KOPT-K1 (cell line): ENCODE measurements around the gene KIAA1217.
"Not testable (repeated sequence)": the region's sequence is repeated elsewhere in the genome, so short reads cannot be mapped to it uniquely, and the experiment has no call there.

Experiments used
- H3K27ac ChIP-seq: fragments of 200-600 bp; sonication (generic); 2 replicates; pipeline ENCODE4 v1.5.1; 2016; ENCODE audit warnings: antibody characterized with exemption, mild to moderate bottlenecking, low read depth, low read length; ENCODE audit not compliant: poor library complexity, severe bottlenecking
- H3K36me3 ChIP-seq: fragments of 200-600 bp; sonication (generic); 2 replicates; pipeline ENCODE4 v1.5.1; 2017; ENCODE audit warnings: antibody characterized with exemption, mild to moderate bottlenecking, low read length, moderate library complexity; ENCODE audit not compliant: insufficient read depth
- H3K9me3 ChIP-seq: fragments of 200-600 bp; sonication (generic); 2 replicates; pipeline ENCODE4 v1.5.1; 2017; ENCODE audit warnings: antibody characterized with exemption, low read length, mild to moderate bottlenecking; ENCODE audit not compliant: insufficient read depth, poor library complexity, severe bottlenecking

KIAA1217 gene

GRCh38 chr10:24344279-24344678, 135.3 kb downstream of the KIAA1217 start:
- Histone ChIP-seq H3K36me3 (no peaks in the 10 kb centered on the region), H3K9me3 (no peaks in the 10 kb centered on the region), H3K27ac (no peak overlapping the region)

DNA sequence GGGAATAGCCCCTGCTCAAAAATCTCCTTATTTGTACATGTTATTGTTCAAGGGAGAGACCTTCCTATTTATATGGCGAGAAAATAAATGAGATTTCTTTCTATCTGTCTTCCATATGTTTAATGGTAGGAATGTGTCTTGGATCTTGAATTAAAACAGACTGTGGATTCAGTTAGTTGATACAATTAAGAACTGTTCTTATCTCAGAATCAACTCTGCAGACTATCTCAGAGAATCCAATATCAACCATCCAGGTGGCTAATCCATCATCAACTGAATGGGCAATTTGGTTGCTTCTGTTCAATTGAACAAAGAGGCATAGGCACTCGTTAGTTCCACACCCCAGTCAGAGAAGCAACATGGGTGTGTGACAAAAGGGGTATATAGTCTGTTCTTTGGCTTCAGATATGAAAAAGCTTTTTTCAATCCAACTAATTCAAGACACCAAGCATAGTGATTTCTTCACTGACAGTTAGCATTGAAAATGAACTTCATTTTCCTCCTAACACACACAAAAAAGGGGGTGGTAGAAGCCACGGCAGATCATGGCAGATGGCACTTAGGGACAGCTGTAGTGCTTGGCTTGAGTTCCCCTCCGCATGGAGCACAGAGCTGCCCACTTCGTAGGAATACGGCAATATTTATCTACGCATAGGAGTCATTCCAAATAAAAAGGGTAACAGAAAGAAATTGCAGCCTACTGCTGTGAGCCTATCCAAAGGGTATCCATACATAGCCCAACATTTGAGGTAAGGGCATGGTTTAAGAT, 135.9 kb downstream of the KIAA1217 start:
- Histone ChIP-seq H3K36me3 (no peaks in the 10 kb centered on the region), H3K9me3 (no peaks in the 10 kb centered on the region), H3K27ac (no peak overlapping the region)

- Histone ChIP-seq H3K36me3 (no peaks in the 10 kb centered on the region), H3K9me3 (no peaks in the 10 kb centered on the region), H3K27ac (no peak overlapping the region)
These were observed 138.1 kb downstream of the KIAA1217 start for GRCh38 chr10:24346877-24347519.

DNA sequence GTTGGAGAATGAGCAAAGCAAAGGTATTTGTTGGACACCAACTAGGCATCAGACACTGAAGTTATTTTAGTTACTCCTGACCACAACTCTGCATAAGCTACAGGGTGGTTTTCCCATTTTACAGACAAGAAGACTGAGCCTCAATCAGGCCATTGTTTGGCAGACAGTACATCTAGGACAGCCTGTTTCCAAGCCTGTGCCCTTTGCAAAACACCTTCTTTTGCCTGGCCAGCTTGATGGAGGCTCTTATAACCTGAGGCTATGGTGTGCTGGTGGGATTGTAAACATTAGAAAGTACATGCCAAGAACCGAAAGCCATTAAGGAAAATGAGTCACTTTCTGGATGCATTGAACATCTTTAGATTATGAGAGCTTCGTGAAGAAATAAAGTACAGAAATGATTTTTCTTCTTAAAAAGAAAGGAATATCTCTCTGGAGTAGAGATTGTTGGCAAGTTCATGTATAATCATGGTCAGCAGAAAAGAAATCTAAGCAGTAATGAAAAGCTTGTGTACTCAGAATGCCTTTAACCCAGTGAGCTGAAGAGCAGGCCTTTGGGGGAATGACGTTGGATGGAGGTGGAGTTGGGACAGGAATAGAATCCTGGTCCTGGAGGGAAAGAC, 140.6 kb downstream of the KIAA1217 start:
- Histone ChIP-seq H3K9me3 (no peaks in the 10 kb centered on the region), H3K36me3 (no peaks in the 10 kb centered on the region), H3K27ac (no peak overlapping the region)

DNA sequence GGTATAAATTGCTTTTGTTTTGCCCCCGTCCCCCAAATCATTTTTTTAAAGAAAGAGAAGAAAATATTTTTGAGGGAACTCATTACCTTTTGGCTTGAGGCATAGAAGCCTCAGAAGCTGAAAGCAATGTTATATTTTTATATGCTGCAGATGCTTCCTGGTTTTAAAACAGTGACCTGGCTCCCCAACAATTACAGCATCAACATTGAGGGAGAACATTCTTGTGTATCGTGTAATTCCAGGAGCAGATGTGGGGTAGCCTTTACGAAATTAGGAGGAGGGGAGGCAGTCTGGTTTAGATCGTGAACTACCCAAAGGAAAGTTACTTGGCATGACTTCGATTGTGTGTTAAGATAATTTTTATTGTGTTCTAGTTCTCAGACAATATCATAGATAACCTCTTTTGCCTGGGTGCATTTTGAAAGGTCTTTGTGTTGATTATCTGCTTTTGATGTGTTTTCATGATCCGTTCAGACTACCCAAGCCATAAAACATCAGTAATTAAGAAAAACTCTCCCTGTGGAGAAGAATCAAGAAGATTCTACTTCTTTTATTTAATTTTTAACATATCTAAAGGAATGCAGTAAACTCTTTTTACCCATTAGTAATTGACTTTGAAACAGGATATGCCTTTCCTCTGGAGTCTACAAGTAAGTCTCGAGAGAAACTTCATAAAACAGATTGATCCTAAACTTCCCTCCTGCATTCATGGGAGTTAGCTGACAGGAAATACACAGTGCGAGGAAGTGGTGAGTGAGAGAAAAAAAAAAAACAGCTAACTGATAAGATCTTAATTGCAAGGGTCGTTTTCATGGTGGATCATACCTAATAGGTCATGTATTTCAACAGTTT, 141.4 kb downstream of the KIAA1217 start:
- Histone ChIP-seq H3K27ac (no peak overlapping the region), H3K9me3 (no peaks in the 10 kb centered on the region), H3K36me3 (no peaks in the 10 kb centered on the region)

GRCh38 chr10:24350922-24351225, 141.9 kb downstream of the KIAA1217 start:
- H3K36me3 ChIP-seq, H3K27ac ChIP-seq, H3K9me3 ChIP-seq: not testable (repeated sequence)

DNA sequence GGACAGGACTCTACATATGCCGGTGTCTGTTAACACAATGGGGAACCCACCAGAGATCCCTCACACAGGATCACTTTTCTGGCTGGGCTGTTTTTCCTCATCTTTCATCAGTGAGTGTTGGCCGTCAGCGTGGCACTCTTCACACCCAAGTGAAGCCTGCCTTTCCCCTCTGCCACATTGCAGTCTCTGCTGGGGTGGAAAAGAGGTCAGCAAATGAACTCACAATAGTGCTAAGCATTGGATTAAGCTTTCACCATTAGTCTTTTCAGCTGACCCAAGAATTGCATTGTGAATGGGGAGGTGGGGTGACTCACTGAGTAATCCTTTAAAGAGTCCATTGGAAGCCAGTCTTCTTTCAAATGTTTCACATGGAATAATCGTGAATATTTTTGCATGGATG, 143.0 kb downstream of the KIAA1217 start:
- Histone ChIP-seq H3K9me3 (no peaks in the 10 kb centered on the region), H3K36me3 (no peaks in the 10 kb centered on the region), H3K27ac (no peak overlapping the region)

GRCh38 chr10:24352399-24352798, 143.5 kb downstream of the KIAA1217 start:
- Histone ChIP-seq H3K27ac (no peak overlapping the region), H3K9me3 (no peaks in the 10 kb centered on the region)

DNA sequence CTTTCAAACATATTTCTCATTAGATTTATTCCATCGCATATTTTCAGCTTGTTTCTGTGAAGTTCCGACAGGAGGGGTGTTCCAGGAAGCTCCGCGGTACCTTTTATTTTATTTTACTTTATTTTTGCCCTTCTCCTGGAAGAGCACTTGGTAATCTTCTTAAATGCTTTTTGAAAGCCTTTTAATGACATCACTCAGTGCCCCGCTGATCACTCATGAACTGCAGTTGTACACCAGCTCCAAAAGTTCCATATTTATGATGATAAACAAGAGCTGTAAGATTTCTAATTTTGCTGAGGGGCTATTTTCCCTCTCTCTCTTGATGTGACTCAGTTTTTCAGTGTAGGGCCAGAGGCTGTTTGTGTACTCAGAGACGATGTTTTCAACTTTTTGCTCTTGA, 144.4 kb downstream of the KIAA1217 start:
- no peak overlapping the region for H3K27ac ChIP-seq
- H3K36me3 ChIP-seq: no peaks in the 10 kb centered on the region
- H3K9me3 ChIP-seq: no peaks in the 10 kb centered on the region

More at GRCh38 chr10:24352399-24352798, 143.5 kb downstream of the KIAA1217 start:
- H3K36me3 ChIP-seq: no peaks in the 10 kb centered on the region

DNA sequence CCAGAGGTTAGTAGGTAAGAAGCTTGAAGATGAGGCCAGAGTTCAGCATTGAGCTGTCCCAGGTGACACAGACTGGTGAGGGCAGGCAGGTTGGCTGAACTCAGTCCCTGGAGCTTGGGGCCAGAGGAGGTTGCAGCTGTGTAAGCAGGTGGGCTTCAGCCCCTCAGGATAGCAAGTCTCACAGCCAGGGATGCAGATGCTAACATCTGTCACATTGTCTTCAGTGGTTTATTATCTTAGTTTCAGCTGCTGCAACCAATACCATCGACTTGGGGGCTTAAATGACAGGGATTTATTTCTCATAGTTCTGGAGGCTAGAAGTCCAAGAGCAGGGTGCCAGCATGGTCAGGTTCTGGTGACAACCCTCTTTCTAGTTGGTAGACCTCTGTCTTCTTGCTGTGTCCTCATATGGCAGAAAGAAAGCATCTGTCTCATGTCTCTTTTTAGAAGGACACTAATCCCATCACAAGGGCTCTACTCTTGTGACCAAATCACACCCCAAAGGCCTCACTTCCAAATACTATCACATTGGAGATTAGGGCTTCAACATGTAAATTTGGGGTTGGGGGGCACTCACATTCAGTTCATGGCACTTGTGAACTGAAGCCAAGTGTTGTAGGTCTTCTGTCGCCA, 146.2 kb downstream of the KIAA1217 start:
- no peaks in the 10 kb centered on the region for H3K9me3 ChIP-seq
- no peaks in the 10 kb centered on the region for H3K36me3 ChIP-seq
- H3K27ac ChIP-seq: no peak overlapping the region

- Histone ChIP-seq H3K27ac (no peak overlapping the region), H3K9me3 (no peaks in the 10 kb centered on the region), H3K36me3 (no peaks in the 10 kb centered on the region)
These were observed 148.5 kb downstream of the KIAA1217 start for GRCh38 chr10:24357344-24358004.

GRCh38 chr10:24358022-24358421, 149.1 kb downstream of the KIAA1217 start:
- Histone ChIP-seq H3K27ac (no peak overlapping the region), H3K9me3 (no peaks in the 10 kb centered on the region), H3K36me3 (no peaks in the 10 kb centered on the region)

DNA sequence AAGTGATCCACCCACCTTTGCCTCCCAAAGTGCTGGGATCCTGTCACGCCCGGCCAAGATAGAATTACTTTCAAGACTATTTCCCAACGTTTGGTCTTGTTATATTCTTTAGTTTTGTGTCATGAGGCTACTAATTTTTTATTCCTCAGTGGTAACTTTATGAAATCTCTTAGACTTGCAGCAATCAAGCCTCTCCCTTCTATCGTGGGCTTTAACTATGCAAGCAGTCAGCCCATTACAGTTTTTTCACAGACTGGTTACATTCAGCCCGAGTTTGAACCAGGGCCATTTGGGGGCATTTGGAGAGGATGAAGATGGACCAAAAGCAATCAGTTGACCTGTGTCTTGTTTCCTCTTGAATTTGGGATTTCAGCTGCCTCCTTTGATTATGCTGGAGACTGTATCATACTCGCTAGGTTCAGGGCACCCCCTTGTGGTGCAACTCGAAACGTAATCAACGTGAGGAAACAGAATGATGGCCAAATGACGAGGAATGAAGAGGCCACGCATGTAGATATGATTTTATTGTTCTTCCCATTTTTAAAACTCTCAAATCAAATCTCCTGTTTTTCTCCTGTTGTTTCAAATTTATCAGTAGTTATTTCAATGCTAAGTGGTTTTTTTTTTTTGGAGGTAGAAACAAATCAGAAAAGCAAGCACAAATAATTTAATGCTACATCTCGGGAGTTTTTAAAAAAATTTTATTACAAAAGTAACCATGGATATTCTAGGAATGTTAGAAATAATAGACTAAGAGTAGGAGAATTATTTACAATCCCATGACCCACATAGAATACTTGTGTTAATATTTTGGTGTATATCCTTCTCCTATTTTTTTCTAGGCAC, 151.6 kb downstream of the KIAA1217 start:
- no peaks in the 10 kb centered on the region for H3K36me3 ChIP-seq
- H3K27ac ChIP-seq: no peak overlapping the region
- H3K9me3 ChIP-seq: no peaks in the 10 kb centered on the region

DNA sequence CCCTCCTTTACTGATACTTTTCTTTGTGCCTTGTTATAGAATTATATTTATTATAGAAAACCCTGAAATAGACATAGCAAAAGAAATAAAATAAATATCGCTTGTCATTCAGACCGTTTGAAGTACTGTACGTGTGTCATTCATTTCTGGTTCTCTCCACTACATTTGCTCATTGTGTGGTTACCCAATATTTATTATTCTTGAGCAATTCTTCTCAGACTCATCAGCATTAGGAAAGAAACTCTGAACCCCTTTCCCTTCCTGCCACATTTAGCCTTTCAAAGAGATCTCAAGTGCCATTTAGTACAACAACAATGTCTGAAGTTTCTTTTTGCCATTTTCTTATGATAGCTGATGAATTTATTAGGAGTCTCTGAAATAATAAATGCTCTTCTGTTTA, 154.1 kb downstream of the KIAA1217 start:
- H3K27ac ChIP-seq: no peak overlapping the region
- H3K9me3 ChIP-seq: no peaks in the 10 kb centered on the region
- no peaks in the 10 kb centered on the region for H3K36me3 ChIP-seq
